Colonic mucosa (tissue), 4 donors: ENCODE data around the gene LYRM2. TPM values are rescaled to one million over a fixed set of nuclear protein-coding genes. Genes with fewer than 3 reads are reported as not detected.

Experiments used
- DNase-seq: peaks from one replicate; pipeline ENCODE4 v3.0.0-alpha.2; 2020
- H3K27ac ChIP-seq: fragments of 200-600 bp; one replicate; pipeline ENCODE4 v1.8.0; 2021
- H3K27me3 ChIP-seq: fragments of 200-600 bp; one replicate; pipeline ENCODE4 v1.8.0; 2021
- H3K36me3 ChIP-seq: fragments of 200-600 bp; one replicate; pipeline ENCODE4 v1.8.0; 2021
- H3K4me1 ChIP-seq: fragments of 200-600 bp; one replicate; pipeline ENCODE4 v1.8.0; 2021; ENCODE audit warnings: mild to moderate bottlenecking
- H3K4me3 ChIP-seq: fragments of 200-600 bp; one replicate; pipeline ENCODE4 v1.8.0; 2021
- H3K9ac ChIP-seq, 2 donors: one replicate each; pipeline ENCODE4 v1.7.0; 2013; ENCODE audit warnings: control low read depth in 2 of 2, low read depth in 2 of 2, low read length in 2 of 2
- H3K9me3 ChIP-seq: fragments of 200-600 bp; one replicate; pipeline ENCODE4 v1.8.0; 2021
- intact Hi-C: fragments of 100-400 bp; cut with DNase I; formaldehyde crosslinking; loops from one replicate; pipeline ENCODE4 v1.14.1; 2022
- total RNA-seq, 2 donors: library from RNA; stranded (reverse); fragmentation: NEBNext Ultra II Directional in 1 of 2; extraction: Animal tissue kit (Norgen Biotek cat#: 25700) in 1 of 2; gene quantifications; one replicate each; pipeline ENCODE4 v1.2.1, GENCODE V29; 2021
- TF ChIP-seq, protein P1 (sequence below): fragments of 200-600 bp; IDR thresholded peaks from one replicate; pipeline ENCODE4 v1.8.0; 2022; ENCODE audit warnings: antibody characterized with exemption, mild to moderate bottlenecking
- donor health status: healthy.
- donor health status: DM: no; HTN: no; CAD: no.
- donor health status: DM: no; HTN: no; CAD: no.

LYRM2 gene
- total RNA-seq, 2 donors from 2014 or later: 28.7 to 43.5 TPM

DNA sequence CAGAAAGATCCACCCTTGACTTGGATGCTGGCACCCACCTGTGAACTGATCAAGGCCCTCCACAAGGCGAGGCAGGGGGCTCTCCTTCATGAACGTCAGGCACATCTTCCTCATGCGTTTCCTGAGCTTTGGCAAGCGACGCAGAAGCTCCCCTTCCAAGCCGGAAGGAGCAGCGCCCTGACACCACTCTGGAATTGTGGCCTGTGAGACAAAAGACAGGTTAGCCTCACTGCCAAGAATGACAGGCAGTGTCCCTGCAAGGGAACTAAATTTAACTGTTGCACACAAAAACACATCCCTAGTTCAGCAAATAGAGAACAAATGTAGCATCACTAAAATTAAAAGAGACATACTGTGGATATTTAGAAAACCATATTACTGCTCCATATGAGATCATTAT, 42.0 kb upstream of the LYRM2 start:
- no peak overlapping the region for H3K27ac ChIP-seq
- intact Hi-C loops: no loop called here
- no peaks in the 10 kb centered on the region for H3K27me3 ChIP-seq
- H3K4me3 ChIP-seq: no peak overlapping the region
- DNase-seq: no peak
- H3K9me3 ChIP-seq: no peaks in the 10 kb centered on the region
- H3K9ac ChIP-seq: no peak overlapping the region
- peaks cover 4% of the 10 kb centered on the region for H3K36me3 ChIP-seq
- TF ChIP-seq, protein P1, sequence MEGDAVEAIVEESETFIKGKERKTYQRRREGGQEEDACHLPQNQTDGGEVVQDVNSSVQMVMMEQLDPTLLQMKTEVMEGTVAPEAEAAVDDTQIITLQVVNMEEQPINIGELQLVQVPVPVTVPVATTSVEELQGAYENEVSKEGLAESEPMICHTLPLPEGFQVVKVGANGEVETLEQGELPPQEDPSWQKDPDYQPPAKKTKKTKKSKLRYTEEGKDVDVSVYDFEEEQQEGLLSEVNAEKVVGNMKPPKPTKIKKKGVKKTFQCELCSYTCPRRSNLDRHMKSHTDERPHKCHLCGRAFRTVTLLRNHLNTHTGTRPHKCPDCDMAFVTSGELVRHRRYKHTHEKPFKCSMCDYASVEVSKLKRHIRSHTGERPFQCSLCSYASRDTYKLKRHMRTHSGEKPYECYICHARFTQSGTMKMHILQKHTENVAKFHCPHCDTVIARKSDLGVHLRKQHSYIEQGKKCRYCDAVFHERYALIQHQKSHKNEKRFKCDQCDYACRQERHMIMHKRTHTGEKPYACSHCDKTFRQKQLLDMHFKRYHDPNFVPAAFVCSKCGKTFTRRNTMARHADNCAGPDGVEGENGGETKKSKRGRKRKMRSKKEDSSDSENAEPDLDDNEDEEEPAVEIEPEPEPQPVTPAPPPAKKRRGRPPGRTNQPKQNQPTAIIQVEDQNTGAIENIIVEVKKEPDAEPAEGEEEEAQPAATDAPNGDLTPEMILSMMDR: no peak
- no peaks in the 10 kb centered on the region for H3K4me1 ChIP-seq

DNA sequence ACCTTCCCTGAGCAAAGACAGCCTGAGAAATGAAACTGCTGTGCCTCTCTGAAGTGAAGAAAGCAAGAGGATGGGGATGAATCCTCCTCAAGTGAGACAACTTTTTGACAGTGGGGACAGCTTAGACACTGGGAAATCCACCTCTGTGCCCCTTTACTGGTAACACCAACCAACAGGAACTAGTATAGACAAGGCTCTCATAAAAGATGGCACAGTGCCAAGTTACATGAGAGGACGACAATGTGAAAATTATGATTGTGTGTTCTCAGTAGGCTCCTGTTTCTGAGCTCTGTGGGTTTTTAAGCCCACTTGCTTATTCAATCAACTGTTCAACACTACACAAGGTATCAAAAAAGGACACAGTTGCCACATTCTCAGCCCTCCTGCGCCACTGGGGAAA, 41.6 kb upstream of the LYRM2 start:
- peaks cover 4% of the 10 kb centered on the region for H3K36me3 ChIP-seq
- H3K9me3 ChIP-seq: no peaks in the 10 kb centered on the region
- no peak for DNase-seq
- H3K27ac ChIP-seq: no peak overlapping the region
- no peaks in the 10 kb centered on the region for H3K4me1 ChIP-seq
- no peaks in the 10 kb centered on the region for H3K27me3 ChIP-seq
- no peak overlapping the region for H3K9ac ChIP-seq
- TF ChIP-seq, protein P1: no peak
- H3K4me3 ChIP-seq: no peak overlapping the region
- intact Hi-C loops: no loop called here

DNA sequence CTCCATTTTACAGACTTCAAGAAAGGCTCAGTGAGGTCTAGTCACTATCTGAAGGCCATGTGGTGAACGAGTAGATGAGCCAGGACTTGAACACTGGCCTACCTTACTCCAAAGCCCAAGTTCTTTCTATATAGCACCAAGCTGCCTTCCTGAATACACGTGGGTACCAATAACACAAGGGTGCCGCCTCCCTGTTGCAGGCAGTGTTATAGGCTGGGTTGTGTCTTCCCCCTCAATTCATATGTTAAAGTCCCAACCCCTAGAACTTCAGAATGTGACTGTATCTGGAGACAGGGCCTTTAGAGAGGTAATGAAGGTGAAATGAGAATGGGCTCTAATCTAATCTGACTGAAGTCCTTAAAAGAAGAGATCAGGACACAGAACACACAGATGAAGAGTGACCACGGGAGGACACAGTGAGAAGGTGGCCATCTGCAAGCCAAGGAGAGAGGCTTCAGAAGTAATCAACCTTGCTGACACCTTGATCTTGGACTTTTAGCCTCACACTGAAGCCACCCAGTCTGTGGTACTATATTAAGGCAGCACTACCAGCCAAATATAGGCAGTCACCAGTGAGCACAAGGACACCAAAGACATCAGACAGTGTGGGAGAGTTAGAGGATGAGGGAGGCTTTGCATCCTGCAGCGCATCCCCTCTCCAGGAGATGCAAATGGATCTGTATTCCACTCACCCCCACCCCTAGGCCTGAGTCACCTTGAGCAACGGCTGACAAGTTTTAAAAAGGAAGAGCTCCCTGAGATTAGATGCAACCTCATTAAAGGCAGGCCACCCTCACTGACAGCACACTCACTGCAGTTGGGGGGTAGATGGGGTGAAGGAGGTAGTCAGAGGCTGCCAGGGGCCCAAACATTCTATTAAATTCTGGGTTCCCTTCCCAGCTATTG, 40.9 kb upstream of the LYRM2 start:
- Histone ChIP-seq H3K9me3 (no peaks in the 10 kb centered on the region), H3K9ac (no peak overlapping the region), H3K27ac (no peak overlapping the region), H3K4me3 (no peak overlapping the region), H3K36me3 (peaks cover 4% of the 10 kb centered on the region), H3K27me3 (no peaks in the 10 kb centered on the region), H3K4me1 (no peaks in the 10 kb centered on the region)
- no peak for DNase-seq
- intact Hi-C loops: no loop called here
- TF ChIP-seq, protein P1: no peak

DNA sequence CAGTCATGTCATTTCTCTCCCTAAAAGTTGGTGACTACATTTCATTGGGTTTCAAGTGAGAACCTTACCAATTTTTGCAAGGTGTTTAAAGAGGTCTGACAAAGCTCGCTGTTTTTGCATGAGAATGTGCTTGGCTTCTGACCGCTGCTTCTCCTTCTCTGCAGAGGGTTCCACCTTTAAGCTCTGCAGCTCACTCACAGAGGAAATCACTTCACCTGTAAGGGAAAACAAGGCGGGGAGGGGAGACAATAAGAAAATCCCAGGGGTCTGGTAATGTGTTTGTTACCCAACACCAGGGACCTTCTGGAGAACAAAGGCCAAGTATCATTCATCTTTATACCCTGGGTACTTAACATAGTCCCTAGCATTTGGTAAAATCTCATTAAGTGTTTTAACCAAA, 40.0 kb upstream of the LYRM2 start:
- Histone ChIP-seq H3K27ac (no peak overlapping the region), H3K36me3 (no peaks in the 10 kb centered on the region), H3K4me1 (no peaks in the 10 kb centered on the region), H3K27me3 (no peaks in the 10 kb centered on the region), H3K9ac (no peak overlapping the region), H3K4me3 (no peak overlapping the region), H3K9me3 (no peaks in the 10 kb centered on the region)
- intact Hi-C loops: no loop called here
- TF ChIP-seq, protein P1: no peak
- DNase-seq: no peak

DNA sequence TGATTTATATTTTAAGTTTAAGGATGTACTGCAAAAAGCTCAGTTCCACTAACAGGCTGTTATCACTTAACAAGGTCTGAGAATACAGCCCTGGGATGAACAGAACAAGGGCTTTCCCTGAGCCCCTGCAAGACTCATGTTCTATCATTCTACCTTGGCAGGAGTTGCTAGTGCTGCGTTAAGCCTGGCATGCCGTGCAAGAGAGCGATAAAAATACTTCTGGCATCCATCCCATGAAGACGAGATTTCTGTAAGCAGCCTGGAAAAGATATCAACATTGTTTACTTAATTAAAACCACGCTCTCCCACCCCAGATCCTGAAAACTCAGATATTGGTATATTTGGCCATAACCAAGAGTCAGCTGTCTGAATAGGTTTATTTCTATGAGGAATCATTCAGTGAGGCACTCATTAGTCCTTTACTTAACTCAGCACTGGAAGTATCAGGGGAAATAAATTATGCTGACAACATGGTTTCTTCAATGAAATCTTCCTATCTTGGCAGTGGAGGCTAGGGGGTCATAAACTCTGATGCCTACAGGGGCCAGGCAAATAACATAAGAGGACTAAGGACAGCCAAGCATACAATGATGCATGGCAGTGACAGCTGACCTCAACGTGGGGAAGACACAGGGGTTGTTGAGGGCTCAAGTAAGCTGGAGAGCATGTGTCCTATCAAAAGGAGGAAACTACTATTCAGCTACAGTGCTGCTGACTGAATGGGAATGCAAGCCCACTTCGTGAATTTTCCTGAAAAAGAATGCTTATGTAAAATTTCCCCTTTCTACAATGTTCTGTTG, 37.6 kb upstream of the LYRM2 start:
- intact Hi-C loops: no loop called here
- TF ChIP-seq, protein P1: no peak

More for the DNA sequence above, 37.6 kb upstream of the LYRM2 start:
- DNase-seq: no peak
- H3K9ac ChIP-seq: no peak overlapping the region
- no peaks in the 10 kb centered on the region for H3K27me3 ChIP-seq
- no peak overlapping the region for H3K27ac ChIP-seq
- H3K4me3 ChIP-seq: no peak overlapping the region
- H3K36me3 ChIP-seq: no peaks in the 10 kb centered on the region
- no peaks in the 10 kb centered on the region for H3K9me3 ChIP-seq
- H3K4me1 ChIP-seq: no peaks in the 10 kb centered on the region
